GM12875 (cell line): Measurements from ENCODE around the gene CAPRIN1.

Experiments
- H3K4me3 ChIP-seq: one replicate; pipeline ENCODE4 v1.5.1; 2011; ENCODE audit warnings: low read depth, low read length, control low read depth
- CTCF ChIP-seq: IDR thresholded peaks from 2 replicates; pipeline ENCODE4 v1.5.1; 2011; ENCODE audit warnings: low read depth, mild to moderate bottlenecking, control low read depth, inconsistent platforms, low read length, moderate library complexity, borderline replicate concordance; ENCODE audit not compliant: insufficient read depth

The CAPRIN1 gene

GRCh38 chr11:34051349-34052035 is at the start of gene CAPRIN1:
CAPRIN1 (plus strand) TSS chr11:34051731; CDS start chr11:34052421, 690 bp downstream.
- 0 out of 2 replicates have a peak, but pooled peaks have one; percentile 2 for TF ChIP-seq CTCF
- H3K4me3 ChIP-seq, result peak within 1 kb of the TSS; percentile 99

GRCh38 chr11:34002420-34002819 is 49.1 kb upstream of the CAPRIN1 start:
- H3K4me3 ChIP-seq, result no peak overlapping the region
- no peak for TF ChIP-seq CTCF

GRCh38 chr11:34004236-34004635 is 47.3 kb upstream of the CAPRIN1 start:
- no peak overlapping the region for H3K4me3 ChIP-seq
- no peak for TF ChIP-seq CTCF

- no peak for TF ChIP-seq CTCF
- H3K4me3 ChIP-seq, result no peak overlapping the region
Measured at GRCh38 chr11:34006876-34007275, 44.7 kb upstream of the CAPRIN1 start.

- TF ChIP-seq CTCF, result no peak
- H3K4me3 ChIP-seq, result no peak overlapping the region
Measured at GRCh38 chr11:34012734-34013133, 38.8 kb upstream of the CAPRIN1 start.

- no peak overlapping the region for H3K4me3 ChIP-seq
- TF ChIP-seq CTCF, result no peak
Measured at GRCh38 chr11:34013898-34014571, 37.5 kb upstream of the CAPRIN1 start.
